ACC112 (cell line): Measurements from ENCODE around the gene FLNB.
A peak's percentile ranks its signal among the peaks of the same experiment; 100 is the strongest.

ENCODE experiments used
- H2AFZ ChIP-seq: fragments of 200-600 bp; sonication (generic); one replicate; pipeline ENCODE4 v1.6.0; 2017; ENCODE audit warnings: antibody characterized with exemption, low read length; ENCODE audit not compliant: unreplicated experiment
- H3K27ac ChIP-seq: fragments of 200-600 bp; sonication (generic); 2 replicates; pipeline ENCODE4 v1.5.1; 2014; ENCODE audit warnings: low read depth, mild to moderate bottlenecking, antibody characterized with exemption, low read length, moderate library complexity
- H3K27me3 ChIP-seq: fragments of 200-600 bp; sonication (generic); 2 replicates; pipeline ENCODE4 v1.6.1; 2014; ENCODE audit warnings: mild to moderate bottlenecking, antibody characterized with exemption, low read length, moderate library complexity, mixed read lengths; ENCODE audit not compliant: insufficient read depth
- H3K36me3 ChIP-seq: fragments of 200-600 bp; sonication (generic); 2 replicates; pipeline ENCODE4 v1.6.1; 2016; ENCODE audit warnings: mild to moderate bottlenecking, antibody characterized with exemption, low read length, moderate library complexity, mixed read lengths; ENCODE audit not compliant: insufficient read depth
- H3K4me1 ChIP-seq: fragments of 200-600 bp; sonication (generic); one replicate; pipeline ENCODE4 v1.6.1; 2016; ENCODE audit warnings: low read length, mixed read lengths; ENCODE audit not compliant: insufficient read depth, unreplicated experiment, control insufficient read depth
- H3K4me3 ChIP-seq: fragments of 200-600 bp; sonication (generic); 2 replicates; pipeline ENCODE4 v1.5.1; 2014; ENCODE audit warnings: mild to moderate bottlenecking, low read depth, low read length
- H3K79me2 ChIP-seq: fragments of 200-600 bp; sonication (generic); one replicate; pipeline ENCODE4 v1.6.0; 2016; ENCODE audit warnings: low read length; ENCODE audit not compliant: control insufficient read depth, unreplicated experiment, insufficient read depth

The FLNB gene

DNA sequence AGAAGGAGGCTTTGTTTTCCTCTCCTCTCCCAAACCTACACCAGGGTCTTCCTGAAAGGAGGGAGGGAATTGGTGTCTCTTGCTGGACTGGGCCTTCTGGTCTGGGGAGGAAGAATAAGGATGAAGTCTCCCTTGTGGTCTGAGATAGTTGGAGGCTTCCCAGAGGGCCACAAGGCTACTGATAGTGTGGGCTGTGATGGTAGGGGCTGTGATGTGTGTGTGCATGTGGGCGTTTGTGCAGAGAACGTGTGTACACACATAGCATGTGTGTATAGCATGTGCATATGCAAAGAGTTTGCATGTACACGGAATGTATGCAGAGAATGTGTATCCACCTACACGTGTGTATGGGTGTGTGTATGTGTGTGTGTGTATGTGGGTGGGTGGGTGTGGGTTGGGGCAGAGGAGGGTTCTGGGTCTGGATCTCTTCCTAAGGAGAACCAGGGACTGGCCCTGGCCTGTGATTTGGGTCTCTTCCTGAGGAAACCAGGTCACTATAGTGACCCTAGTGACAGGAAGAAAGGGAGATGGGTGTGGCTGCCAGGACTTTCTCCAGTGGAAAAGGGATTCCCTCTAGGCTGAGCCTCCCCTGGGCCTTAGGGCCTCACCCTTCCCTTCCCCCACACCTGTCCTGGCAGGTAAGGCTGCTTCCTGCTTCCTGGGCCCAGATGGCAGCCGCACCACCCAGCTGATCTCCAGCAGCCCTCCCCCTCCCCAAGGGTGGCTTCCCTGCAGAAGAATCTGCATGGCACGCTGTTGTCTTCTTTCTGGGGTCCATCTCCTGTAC is 1.7 kb downstream of the FLNB start:
- Histone ChIP-seq H3K4me3 (peak overlapping the region; percentile 95), H3K36me3 (no peaks in the 10 kb centered on the region), H3K4me1 (peaks cover 48% of the 10 kb centered on the region), H3K79me2 (peaks cover 66% of the 10 kb centered on the region), H3K27ac (no peak overlapping the region; the same call in 1 of the 2 replicates), H3K27me3 (no peaks in the 10 kb centered on the region), H2AFZ (no peak overlapping the region)

DNA sequence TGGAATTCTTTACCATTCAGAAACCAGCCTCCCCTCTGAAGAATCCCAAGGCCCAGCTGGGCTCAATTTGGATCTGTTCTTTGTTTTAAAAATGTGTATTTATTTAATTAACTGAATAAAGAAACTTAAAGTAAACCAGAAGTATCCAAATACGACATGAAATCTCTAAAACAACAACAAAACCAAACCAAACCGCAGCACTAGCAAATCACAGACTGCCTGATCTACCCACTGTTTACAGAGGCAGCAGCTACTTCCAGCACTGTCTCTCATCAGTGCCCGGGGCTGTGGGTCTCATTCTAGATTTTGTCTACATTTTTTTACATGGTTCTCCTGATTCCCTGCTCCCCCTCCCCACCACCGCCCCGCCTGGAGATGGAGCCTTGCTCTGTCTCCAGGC is 2.3 kb downstream of the FLNB start:
- Histone ChIP-seq H3K79me2 (peaks cover 72% of the 10 kb centered on the region), H3K27ac (no peak overlapping the region)

DNA sequence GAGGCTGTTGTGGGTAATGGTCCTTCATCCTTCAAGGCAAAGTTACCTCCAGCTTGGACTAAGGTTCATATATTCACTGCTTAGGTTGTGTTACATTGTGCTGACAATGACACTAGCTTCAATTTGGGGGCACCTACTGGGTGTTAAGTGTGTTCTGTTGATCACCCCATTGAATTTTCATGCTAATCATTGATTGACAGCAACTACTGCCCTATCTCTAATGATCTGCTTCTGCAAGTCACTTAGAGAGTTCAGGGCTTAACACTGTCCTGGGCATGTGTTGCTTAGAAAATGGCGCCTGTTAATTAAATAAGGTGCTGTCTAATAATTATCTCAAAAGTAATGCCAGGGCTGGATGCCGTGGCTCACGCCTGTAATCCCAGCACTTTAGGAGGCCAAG is 3.4 kb downstream of the FLNB start:
- H3K79me2 ChIP-seq = peaks cover 82% of the 10 kb centered on the region
- no peak overlapping the region for H3K27ac ChIP-seq
- peak overlapping the region; percentile 95 for H3K4me3 ChIP-seq
- peaks cover 39% of the 10 kb centered on the region for H3K4me1 ChIP-seq
- no peaks in the 10 kb centered on the region for H3K36me3 ChIP-seq
- H2AFZ ChIP-seq = no peak overlapping the region
- no peaks in the 10 kb centered on the region for H3K27me3 ChIP-seq

More for the DNA sequence above, 2.3 kb downstream of the FLNB start:
- H2AFZ ChIP-seq = no peak overlapping the region
- H3K4me1 ChIP-seq = peaks cover 44% of the 10 kb centered on the region
- no peaks in the 10 kb centered on the region for H3K36me3 ChIP-seq
- H3K4me3 ChIP-seq = peak overlapping the region; percentile 95
- H3K27me3 ChIP-seq = no peaks in the 10 kb centered on the region

DNA sequence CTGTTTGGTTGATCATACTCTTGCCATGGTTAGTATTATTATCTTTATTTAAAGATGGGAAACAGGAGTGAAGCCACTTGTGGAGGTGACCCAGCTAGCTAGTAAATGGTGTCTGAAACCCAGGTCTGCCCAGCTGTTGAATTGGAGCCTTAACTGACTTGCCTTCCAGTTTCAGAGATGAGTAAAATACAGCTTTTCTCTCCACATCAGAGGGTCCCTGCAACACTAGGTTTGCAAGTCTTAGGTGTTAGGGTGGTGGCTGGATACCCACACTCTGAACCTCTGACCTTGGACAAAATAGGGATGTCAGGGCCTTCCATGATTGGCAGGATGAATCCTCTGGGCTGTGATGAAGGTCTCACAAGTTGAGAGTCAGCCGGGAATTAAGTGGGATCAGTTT is 4.1 kb downstream of the FLNB start:
- Histone ChIP-seq H3K36me3 (no peaks in the 10 kb centered on the region), H3K4me3 (no peak overlapping the region; the same call in 1 of the 2 replicates), H3K27me3 (no peaks in the 10 kb centered on the region), H3K79me2 (peaks cover 87% of the 10 kb centered on the region), H2AFZ (no peak overlapping the region), H3K4me1 (peaks cover 39% of the 10 kb centered on the region), H3K27ac (no peak overlapping the region)

DNA sequence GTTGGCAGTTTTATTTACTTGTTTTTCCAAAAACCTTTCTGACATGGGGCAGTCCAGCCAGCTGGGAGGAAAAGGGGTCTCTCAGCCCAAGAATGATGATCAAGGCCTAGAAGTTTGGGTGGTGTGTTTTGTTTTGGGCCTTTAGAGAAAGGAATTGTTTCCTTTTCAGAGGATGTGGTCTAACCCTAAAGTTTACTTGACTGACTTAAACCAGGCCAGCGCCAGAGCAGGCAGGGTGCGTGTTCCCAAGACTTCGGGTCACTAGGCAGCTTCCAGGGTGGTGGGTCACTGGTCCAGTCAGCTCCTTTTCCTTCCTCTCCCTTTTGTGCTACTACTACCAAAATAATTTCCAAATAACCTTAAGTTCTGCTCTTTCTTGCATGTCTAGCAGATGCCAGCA is 4.9 kb downstream of the FLNB start:
- Histone ChIP-seq H3K27ac (no peak overlapping the region), H2AFZ (no peak overlapping the region), H3K4me1 (peaks cover 43% of the 10 kb centered on the region), H3K27me3 (no peaks in the 10 kb centered on the region), H3K36me3 (no peaks in the 10 kb centered on the region), H3K4me3 (no peak overlapping the region), H3K79me2 (peaks cover 95% of the 10 kb centered on the region)

DNA sequence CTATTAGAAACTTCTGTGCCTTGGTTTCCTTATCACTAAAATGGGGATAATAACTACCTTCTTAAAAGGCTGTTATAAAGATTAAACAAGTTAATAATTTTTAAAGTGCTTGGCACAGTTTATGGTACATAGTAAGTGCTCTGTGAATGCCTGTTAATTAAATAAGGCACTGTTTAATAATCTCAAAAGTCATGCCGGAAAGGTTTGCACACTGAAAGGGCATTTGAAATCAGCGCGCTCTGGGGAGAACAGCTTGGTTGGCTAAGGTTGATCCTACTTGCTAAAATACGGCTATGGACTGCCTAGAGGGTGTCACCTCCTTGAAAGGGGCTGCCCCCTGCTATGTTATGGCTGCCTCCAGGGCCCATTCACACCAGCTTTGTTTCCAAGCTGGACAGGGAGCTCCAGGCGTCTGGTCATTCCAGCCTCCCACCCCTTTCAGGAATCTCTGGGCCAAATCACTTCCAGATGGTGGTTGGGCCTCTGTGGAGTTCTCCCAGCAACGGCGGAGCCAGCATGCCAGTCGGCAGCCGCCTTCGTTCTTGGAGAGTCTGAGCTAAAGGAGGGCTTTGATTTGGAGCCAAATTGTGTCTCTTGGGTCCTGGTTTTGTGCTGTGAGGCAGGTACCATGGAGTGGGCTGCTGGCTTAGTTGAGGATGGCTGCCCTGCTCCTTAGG is 5.9 kb downstream of the FLNB start:
- 0 out of 2 replicates have a peak overlapping the region, but pooled peaks have one; percentile 22 for H3K4me3 ChIP-seq
- peaks cover 43% of the 10 kb centered on the region for H3K4me1 ChIP-seq
- no peaks in the 10 kb centered on the region for H3K36me3 ChIP-seq
- H3K27ac ChIP-seq = peak overlapping the region; percentile 21; the same call in 1 of the 2 replicates
- no peak overlapping the region for H2AFZ ChIP-seq
- H3K79me2 ChIP-seq = peaks cover 93% of the 10 kb centered on the region
- no peaks in the 10 kb centered on the region for H3K27me3 ChIP-seq

DNA sequence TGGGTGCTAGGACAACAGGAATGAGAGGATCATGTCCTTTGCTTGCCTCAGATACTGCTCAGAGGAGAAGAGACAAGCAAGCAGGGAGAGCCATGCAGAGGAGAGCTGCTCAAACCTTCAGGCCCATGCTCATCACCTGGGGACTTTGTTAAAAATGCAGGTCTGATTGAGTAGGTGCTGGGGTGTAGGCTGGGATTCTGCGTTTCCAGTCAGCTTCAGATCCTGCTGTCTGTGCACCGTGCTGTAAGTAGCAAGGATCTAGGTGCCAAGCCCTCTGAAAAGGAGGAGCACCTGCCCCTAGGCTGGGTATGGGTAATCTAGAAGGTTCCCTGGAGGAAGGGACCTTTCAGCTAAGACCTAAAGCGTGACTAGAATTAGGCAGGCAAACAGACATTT is 7.3 kb downstream of the FLNB start:
- Histone ChIP-seq H3K36me3 (no peaks in the 10 kb centered on the region), H3K4me3 (no peak overlapping the region), H3K27ac (no peak overlapping the region), H2AFZ (no peak overlapping the region), H3K79me2 (peaks cover 93% of the 10 kb centered on the region), H3K4me1 (peaks cover 43% of the 10 kb centered on the region), H3K27me3 (no peaks in the 10 kb centered on the region)

DNA sequence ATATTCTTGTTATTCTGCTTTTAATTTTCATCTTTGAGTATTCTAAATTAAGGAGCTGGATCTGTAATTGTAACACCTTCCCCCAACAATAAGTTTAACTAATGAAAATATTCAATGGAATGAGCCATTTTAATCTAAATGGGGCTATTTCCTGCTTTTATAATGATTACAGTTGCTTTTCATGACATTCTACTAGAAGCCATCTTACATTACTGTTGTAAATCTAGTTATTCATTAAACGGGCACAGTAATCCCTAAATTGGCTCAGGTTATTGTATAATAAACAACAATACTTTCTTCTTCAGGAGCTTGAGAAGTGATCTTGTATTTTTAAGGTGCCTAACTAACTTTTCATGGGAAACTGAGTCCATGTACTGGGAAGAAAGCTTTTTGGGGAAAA is 8.5 kb downstream of the FLNB start:
- H3K4me3 ChIP-seq = no peak overlapping the region
- H3K27ac ChIP-seq = no peak overlapping the region
- no peaks in the 10 kb centered on the region for H3K27me3 ChIP-seq
- no peaks in the 10 kb centered on the region for H3K36me3 ChIP-seq
- H2AFZ ChIP-seq = no peak overlapping the region
- peaks cover 93% of the 10 kb centered on the region for H3K79me2 ChIP-seq
- peaks cover 32% of the 10 kb centered on the region for H3K4me1 ChIP-seq

DNA sequence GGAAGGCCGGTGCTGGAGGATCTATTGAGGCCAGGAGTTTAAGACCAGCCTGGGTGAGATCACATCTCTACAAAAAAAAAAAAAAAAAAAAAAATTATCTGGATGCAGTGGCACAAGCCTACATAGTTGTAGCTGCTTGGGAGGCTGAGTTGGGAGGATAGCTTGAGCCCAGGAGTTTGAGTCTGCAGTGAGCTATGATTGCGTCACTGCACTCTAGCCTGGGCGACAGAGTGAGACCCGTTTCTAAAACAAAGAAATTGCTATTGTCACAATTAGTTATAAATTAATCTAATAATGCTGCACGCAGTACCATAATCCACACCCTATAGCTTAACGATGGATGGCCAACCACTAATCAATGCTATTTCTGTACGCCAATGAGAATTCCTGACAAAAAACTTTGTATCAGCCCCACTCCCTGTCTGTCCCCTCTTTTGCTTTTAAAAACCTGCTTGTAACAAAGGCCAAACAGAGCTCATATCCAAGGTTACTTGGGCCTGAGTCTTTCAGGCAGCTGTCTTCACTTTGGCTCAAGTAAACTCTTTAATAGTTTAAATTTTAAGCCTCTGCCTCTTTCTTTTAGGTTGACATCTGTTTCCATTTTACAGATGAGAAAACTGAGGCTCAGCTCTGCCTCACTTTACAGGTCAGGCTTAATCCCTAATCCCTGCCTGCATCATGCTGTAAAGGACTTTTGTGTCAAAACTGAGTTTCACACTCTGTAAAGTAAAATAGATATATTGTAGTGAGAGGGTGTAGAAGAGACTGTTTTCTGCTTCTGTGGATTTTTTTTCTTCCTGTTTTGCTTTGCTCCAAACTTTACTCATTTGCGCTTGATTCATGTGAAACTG is 10.9 kb downstream of the FLNB start:
- H3K27ac ChIP-seq = no peak overlapping the region
- peaks cover 93% of the 10 kb centered on the region for H3K79me2 ChIP-seq
- H3K4me1 ChIP-seq = peaks cover 16% of the 10 kb centered on the region
- H3K36me3 ChIP-seq = no peaks in the 10 kb centered on the region
- no peaks in the 10 kb centered on the region for H3K27me3 ChIP-seq
- no peak overlapping the region for H3K4me3 ChIP-seq
- H2AFZ ChIP-seq = no peak overlapping the region

DNA sequence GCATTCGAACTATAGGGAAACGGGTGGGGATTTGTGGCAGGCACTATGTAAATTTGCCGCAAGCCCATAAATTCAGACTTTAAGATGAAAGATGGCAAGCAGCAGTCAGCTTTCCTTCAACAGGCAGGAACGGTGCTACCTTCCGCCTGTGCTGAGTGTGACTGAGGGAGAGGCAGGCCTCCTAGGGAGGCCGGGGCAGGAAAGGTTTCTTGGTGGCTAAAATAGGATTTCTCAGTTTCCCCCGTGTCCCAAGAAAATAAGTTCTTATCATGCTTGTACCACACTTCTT is 12.5 kb downstream of the FLNB start:
- H3K36me3 ChIP-seq = no peaks in the 10 kb centered on the region
- H3K27ac ChIP-seq = no peak overlapping the region
- no peak overlapping the region for H2AFZ ChIP-seq
- no peaks in the 10 kb centered on the region for H3K27me3 ChIP-seq
- H3K4me1 ChIP-seq = peaks cover 17% of the 10 kb centered on the region
- no peak overlapping the region for H3K4me3 ChIP-seq
- H3K79me2 ChIP-seq = peaks cover 92% of the 10 kb centered on the region
